ENCODE results near the gene NKX2-8.

NKX2-8 gene

DNA sequence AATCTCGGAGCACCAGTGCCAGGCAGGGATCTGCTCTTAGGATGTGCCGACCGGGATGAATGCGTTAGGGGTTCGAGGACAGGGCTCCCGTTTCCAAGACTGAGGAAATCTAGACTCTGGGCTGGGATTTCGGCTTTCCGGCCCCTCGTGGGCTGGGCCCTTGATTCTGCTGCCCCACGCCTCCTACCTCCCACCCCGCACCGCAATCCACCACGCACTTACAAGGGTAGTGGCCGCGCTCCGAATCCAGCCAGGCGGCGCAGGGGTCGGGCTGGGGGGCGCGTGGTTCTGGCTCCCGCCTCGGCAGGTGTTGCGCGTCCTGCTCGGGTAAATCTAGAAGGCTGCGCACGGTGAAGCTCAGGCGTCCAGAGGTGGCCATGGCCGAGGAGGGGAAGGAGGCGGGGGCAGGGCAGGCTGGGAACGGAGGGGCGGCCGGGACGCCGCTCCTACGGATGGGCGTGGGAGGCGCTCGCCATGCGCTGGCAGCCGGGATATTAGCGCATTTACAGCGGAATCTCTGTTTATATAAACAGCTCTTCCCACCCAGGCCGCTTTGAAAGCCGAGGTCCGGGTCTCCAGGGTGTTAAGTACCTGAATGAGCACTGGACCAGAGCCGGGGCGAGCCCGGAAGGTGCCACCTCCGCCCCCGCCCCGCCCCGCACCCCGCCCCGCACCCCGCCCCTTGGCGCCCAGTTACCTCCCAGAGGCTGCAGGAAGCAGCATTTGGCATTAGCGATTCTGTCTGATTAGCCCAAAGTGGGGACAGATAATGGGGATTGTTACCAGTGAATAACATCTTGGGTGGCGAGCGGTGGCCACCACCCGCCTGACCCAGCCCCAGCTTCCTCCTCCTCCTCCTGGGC is at the start of gene NKX2-8:
NKX2-8 (minus strand) TSS at position 604 of the 863 bp plus-strand sequence; CDS start at position 379, 225 bp downstream.
- no peak for DNase-seq (ENCODE audit: low read depth in 3 of 3)

DNA sequence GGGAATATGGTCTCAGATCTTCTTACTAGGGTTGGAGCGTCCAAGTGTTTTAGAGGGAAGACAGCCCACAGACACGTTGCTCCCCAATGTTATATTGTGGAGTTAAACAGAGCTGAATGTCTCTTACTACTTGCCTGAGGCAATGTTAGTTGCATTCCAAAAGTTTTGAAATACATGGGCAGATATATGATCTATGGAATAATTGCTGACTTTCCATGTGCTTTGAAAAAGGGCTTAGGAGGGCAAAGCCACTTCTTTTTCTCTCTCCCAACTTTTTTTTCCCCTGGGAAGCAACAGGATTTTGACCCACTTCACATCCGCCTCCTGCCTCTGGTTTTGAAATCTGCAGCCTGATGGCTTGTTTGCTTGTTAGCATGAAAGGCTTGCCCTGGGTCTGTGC is 45.6 kb upstream of the NKX2-8 start:
- no peak for DNase-seq (ENCODE audit: low read depth in 3 of 3)

DNA sequence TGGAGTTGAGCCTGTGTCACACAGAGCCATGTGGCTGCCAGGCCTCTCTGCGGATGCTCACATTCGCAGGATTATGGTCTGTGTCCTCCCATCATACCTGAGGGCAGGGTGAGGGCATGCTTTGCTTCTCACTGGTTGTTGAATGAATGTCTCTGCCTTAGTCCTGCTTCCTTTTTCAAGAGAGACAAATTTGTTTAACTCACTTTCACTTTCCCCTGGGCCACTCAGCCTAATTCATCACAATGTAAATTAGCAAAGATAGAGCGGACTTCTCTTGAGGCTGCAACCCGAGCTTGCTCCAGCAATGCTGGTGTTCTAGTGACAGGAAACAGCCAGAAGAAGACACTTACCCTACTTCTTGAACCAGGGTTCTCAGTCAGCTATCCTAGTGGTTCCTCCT is 43.7 kb upstream of the NKX2-8 start:
- no peak for DNase-seq (ENCODE audit: low read depth in 3 of 3)

DNA sequence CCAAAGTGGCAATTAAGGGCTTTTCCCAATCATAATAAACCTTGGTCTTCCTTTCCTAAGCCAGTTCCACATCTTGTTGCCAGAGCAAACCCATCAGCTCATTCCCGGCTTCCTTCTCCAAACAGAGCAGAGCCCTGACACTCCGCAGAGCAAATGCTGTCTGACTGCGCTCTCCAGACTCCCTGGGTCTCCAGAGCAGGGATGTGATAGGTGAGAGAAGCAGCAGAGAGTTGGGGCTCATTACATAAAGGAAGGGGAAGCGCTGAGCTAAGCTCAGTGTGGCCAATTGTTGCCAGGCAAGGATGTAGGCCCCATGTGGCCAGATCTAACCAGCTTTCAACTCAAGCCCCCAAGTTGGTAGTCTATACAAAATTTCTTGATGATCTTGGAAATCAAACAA is 43.0 kb upstream of the NKX2-8 start:
- DNase-seq (ENCODE audit: low read depth in 3 of 3), result no peak

DNA sequence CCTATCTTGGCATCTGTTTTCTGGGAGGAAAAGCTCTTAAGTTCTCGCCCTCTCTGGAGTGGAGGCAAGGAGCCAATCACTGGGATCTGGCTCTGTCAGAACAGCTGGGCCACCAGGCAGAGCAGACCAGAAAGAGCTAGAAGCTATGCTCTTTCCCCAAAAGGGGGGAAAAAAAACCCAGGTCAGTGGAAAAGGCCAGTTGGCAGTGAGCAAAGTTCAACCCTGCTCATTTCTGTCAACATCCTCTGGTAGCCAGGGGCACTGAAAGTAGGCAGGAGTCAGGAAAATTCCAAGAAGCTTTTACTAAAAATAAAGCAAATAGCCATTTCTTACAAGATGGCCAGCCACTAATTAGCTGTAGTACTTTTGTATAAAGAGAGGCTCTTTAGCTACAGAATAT is 42.6 kb upstream of the NKX2-8 start:
- no peak for DNase-seq (ENCODE audit: low read depth in 3 of 3)

DNA sequence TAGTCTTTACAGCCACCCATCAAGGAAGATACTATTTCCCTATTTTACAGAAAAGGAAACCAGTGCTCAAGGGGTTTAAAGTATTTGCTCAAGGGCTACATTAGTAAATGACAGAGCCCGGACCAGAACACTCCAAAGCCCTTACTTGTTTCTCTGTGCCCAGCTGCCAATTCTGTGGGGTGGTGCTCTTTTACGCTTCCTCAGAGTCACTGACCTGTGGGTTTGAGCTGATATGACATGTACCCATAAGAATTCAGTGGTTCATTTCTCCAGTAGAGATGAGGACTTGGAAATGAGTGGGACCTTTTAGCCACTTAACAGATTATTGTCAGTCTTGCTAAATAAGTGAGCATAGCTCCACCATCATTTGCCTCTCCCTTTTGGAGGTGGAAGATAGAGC is 37.4 kb upstream of the NKX2-8 start:
- DNase-seq (ENCODE audit: low read depth in 3 of 3), result no peak

DNA sequence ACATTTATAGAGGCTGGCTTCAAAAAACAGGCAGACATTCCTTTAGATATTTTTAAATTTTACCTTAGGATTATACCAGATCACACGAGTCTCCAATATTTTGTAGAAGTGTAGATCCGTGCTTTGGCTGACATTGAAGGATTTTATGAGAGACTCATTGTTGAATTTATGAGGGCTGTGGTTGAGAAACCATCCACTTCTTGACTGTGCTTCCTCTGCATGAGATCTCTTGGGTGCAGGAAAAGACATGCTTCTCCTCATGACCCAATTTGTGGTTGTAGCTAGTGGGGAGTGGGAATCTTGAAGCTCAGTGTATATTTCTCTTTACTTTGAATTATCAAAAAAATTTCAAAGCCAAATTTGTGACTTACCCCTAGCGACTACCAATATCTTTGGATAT is 36.7 kb upstream of the NKX2-8 start:
- no peak for DNase-seq (ENCODE audit: low read depth in 3 of 3)

DNA sequence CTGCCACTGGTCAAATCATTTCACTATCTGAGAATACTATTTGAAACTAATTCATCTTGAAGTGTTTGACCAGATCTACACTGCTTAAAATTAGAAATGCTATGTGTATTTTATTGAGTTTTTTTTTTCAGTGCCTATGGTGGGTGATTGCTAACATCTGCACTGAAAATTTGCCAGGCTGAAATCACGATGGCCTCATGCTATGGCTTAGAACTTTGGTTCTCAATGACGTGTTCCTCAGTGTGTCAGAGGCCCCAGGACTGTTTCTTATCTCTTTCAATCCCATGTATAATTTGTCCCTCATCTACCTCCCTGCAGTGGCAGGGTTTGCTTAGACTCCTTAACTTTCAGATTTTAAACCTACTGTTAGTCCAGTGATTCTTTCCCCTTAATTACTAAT is 36.2 kb upstream of the NKX2-8 start:
- DNase-seq (ENCODE audit: low read depth in 3 of 3), result no peak

DNA sequence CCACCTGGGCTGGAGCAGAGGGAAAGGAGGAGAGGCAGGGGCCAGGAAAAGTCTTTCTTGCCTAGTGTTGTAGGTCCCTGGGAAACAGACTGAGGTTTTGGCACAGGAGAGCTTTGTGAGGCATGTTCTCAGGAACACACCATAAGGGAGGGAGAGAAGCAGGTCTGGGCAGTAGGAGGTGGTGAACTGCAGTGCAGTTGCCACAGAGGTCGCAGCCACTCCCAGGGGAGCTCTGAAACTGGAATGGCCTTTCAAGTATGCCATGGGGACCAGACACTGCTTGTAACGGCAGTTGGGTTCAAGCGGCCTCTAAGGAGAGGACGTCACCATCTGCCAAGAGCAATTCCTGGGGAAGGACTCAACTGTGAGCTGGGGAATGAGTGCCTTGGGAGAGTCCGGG is 35.4 kb upstream of the NKX2-8 start:
- DNase-seq (ENCODE audit: low read depth in 3 of 3), result no peak

DNA sequence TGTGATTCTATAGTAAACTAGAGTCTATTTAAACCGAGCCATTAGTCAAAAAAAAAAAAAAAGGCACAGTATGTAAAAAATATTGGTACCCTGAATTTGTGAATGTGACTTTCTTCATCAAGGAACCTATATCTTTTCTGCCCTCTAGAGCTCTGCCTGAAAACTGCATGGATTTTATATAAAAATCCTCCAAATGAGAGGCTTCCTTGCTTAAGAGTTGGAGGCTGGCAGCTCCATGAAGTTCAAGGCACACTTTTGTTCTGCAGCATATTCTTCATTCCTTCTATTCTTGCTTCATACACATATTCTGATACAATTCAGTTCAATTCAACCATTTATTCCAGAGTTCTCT is 23.1 kb upstream of the NKX2-8 start:
- no peak for DNase-seq (ENCODE audit: low read depth in 3 of 3)

DNA sequence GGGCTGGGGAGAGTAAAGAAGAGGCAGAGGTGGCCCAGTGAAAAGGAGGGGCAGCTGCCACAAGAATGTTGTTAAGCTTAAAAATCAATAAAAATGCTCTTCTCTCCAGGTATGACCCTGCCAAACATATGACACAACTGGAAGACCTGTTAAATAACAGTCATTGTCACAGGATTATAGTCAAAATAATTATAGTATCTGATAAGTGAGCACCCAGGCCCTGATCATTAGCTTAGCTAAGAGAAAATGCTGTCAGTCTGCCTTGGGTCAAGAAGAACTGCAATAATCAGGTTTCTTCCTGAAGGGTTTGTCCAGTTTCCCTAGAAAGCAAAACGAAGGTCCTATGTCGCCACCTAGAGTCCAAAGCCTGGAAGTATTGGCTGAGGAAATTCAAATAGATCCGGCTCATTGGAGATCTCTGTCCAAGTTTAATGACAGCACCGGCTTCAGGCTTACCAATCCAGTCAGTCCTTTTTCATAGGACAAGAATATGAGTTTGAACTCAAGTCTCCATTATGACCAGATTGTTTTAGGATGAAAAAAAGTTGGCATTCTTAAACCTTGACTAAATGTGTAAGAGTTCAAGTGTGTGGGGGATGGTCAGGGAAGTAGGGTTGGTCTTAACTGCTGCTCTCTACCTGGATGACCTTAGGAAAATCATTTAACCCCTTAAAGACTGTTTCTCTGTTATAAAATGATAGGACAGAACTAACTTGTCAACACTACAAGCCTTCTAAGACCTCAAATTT is 22.5 kb upstream of the NKX2-8 start:
- DNase-seq (ENCODE audit: low read depth in 3 of 3), result no peak

DNA sequence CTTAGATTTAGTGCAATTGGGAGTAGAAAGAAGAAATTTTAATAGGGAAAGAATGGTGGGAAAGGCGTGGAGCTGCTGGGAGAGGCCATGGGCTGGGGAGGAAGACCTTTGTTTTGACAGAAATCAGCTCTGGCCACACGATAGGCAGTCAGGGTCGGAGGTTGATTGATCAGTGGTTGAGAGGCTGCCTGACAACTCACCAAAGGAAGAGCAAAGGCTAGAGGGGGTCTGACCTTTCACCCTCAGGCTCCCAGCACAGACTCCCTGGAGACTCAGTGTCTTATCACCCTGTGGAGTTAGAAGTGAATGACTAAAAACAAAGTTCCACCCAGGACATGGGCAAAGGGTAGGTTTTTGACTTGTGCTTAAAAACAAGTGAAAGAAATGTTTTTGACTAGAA is 18.0 kb upstream of the NKX2-8 start:
- DNase-seq (ENCODE audit: low read depth in 3 of 3), result no peak

DNA sequence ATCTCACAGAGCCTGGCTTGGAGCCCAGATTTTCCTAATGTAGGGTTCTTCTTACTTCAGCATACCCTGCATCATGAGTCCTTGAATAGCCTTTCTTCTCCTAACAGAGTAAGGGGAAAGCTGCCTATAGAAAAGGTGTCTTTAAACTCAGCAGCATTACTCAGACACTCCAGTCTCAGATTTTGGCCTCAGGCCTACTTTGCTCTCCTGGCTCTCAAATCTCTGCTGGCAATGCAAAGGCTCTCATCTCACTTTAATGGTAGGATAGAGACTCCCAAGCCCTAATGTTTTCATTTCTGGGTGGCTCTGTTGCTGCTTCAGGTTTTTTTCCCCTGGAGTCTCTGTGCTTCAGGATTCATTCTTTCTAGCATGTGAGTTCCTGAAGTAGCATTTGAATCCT is 9.1 kb upstream of the NKX2-8 start:
- DNase-seq (ENCODE audit: low read depth in 3 of 3), result no peak

DNA sequence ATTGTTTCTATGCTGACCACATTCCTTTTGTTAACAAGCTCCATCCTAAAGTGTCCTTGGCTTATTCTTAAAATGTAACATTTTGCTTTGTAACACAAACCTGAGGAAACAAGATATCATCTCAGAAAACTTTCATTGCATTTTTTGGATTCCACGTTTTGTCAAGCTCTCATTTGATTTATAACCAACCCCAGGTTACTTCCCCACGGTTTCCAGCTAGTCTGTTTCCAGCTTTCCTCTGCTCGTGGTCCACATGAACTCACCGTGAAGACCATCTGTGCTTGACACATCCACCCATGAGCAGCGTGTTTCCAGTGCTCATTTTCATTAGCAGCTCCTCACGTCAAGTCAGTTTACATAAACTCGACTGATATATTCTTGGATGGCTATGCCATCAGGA is 6.4 kb upstream of the NKX2-8 start:
- no peak for DNase-seq (ENCODE audit: low read depth in 3 of 3)

DNA sequence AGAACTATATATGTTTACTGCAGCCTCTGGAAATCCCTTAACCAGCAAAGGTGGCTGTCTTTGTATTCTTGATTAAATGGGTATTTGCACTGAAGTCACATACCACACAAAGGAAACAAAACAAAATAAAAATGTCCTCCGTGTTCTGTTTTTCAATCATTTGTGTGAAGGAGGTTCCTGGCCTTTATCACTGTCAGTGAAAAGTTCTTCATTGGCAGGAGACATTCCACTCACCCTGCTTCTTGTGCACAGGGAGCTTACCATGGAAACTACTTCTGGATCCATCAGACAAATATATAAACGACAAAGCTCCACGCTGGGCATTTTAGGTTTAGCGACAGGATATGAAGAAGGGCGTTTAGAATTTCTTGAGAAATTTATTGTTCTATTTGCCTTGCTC is 5.7 kb upstream of the NKX2-8 start:
- DNase-seq (ENCODE audit: low read depth in 3 of 3), result no peak

DNA sequence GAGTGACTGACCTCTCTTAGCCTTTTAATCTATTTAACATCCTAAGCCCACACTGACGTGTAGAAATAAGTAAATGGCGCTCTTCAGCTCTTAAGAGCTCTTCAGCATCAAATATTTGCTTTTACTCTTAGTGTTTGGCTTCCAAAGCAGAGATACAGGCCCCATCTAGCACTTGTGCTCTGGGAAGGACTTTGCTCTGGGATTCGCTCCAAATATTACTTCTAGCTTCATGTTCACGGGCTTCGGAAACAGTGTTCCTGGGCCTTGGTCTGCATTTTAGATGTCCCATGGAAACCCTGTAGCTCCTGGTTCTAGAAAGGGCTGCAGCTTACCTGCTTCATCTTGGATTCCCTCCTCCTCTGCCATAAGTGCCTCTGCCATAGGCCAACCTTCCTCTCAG is 2.7 kb upstream of the NKX2-8 start:
- DNase-seq (ENCODE audit: low read depth in 3 of 3), result no peak

DNA sequence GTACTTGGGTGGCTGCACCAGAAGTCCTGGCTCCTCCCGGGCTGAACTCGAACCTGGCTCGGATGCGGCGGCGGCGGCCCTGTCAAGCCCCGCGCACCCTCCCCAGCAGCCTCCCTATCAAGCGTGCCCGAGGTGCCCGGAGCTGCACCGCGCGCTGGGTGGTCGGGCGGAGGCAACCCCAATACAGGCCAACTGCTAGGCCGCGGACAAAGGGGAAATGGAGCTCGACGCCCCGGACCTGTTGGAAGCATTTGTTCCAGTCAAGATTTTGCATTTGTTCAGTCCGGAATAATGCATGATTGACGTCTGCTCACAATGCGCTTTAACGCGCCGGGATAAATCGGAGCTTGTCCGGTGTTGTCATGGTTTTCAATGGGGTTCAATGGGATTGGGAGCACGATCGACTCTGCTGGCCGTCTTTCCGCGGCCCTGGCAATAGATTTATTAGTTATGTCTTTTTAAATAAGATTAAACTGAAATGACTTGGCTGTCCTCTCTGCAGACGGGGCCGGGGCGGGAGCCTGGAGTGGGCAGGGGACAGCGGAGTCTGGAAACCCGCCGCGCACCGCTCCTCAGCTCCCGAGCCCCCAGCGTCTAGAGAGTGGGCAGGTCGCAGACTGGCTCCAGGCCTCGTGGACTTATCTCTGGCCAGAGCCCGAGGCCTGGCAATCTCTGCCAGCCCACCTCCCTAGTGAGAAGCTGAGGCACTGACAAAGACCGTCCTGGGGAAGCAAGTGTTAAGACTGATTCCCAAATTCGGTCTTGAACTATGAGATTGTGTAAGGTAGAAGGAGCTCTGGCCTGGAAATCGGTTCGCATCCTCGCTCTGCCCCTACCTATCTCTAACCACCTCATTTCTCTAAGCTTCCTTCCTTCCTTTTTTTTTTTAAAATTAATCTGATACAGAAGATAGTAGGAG is 1.7 kb upstream of the NKX2-8 start:
- no peak for DNase-seq (ENCODE audit: low read depth in 3 of 3)

DNA sequence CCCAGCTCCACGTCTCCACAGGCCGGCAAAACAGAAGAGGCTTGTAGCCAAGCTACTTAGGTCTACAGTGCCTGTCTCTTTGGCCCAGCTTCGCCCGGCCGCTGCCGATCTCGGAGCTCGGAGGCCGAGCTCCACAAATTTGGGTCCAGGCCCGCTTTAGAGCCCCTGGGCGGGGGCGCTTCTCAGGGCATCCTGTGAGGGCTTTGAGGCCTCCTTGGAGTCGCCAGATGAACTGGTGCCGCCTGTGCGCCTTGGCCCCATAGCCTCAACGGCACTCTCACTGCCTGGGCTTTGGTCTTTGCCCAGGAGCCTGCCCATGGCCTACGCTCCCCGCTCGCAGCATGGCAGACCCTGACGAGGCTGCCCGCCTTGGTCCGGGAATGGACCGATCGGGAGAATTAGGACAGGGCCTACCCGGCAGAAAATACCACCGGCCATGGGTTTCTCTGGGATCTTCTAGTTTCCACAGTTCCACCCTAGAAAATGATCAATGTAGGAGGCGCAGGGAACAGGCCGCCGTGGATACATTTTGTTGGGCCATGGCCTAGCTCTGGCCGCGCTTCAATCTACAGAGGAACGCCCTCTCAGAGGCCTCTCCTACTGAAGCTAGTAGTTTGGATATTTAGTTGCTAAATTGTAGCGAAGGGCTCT is 953 bp upstream of the NKX2-8 start:
- no peak for DNase-seq (ENCODE audit: low read depth in 3 of 3)

DNA sequence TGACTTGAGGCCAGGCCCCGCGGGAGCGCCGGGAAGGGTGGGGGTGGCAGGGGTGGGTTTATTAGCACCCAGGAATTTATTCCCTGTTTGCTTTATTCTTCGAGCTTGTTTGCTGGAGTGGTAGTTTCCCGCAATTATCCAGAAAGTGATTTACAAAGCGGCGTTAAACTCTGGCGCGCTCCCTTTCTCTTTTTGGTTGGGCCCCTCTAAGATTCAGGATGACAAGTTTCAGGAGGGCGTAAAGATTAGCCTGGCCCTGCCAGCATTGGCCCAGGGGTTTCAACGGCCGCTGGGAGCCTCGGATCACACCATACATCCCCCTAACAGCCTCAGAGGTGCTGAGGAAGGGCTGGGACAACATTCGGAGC is 444 bp upstream of the NKX2-8 start:
- DNase-seq (ENCODE audit: low read depth in 3 of 3), result no peak

DNA sequence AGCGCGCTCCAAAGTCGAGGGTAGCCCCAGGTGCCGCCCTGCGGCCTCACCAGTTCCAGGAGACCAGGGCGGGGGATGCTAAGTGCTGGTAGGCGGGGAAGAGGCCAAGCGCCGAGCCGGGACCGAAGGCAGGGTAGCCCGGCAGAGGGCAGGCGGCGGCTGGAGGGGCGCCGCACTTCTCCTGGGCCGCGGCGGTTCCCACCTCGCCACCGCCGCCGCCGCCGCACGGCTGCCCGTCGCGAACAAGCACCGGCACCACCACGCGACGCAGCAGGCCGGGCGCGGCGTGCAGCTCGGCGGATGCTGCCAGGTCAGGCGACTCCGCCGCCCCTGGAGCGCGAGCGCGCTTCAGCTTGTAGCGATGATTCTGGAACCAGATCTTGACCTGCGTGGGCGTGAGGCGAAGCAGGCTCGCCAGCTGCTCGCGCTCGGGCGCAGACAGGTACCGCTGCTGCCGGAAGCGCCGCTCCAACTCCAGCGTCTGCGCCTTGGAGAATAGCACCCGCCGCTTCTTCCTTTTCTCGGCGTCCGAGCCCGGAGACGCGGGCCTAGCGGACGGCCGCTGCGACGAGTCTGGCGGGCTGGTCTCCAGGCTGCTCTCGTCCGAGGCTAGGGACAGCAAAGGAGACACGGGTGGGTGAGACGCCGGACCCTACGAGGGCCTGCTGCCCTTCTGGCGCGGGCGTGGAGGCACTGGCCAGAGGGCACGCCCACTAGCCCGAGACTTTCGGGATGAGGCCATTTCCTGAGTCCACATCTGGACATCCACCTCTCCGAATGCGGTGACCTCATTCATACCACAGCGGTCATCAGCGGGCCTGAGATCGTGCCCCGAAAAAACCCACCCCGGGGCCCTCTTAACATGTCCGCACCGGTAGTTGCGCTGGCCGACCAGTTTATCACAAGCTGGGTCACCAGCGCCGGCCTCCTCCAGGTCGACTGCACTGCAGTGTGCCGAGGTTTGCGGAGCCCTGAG is 1.3 kb downstream of the NKX2-8 start:
- DNase-seq (ENCODE audit: low read depth in 3 of 3), result no peak
